Measurements from ENCODE around the gene HRK. TPM values are rescaled to one million over a fixed set of nuclear protein-coding genes. Genes with fewer than 3 reads are reported as not detected.

HRK gene
- total and polyA plus RNA-seq, 2 of the 8 experiments (the other 6 are each of a cell fraction or from before 2014, with no cell fraction given): 1.6 to 2.7 TPM

DNA sequence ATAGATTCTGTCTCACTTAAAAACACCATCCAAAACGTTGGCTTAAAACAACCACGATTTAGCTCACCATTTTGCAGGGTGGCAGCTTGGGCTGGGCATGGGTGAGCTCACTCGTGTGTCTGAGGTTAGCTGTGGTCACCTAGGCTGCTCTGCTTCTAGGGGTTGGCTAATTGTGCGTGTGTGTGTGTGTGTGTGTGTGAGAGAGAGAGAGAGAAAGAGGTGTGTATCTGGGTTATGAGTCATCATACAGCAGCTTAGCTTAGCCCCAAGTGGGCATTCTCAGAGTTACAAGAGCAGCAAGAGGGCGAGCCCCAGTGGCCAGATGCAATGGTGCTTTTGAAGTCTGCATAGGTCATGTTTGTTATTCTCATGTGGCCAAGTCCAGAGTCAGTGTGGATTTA lies 35.5 kb upstream of the HRK start:
- Histone ChIP-seq H2BK12ac (ENCODE audit: low read depth, low read length) (no peak overlapping the region), H3K4me2 (ENCODE audit: insufficient read depth in 1 of 2, low read depth in 2 of 2, low read length in 2 of 2) (no peak overlapping the region), H4K20me1 (replicated peaks in 1 of 2; ENCODE audit: control insufficient read depth in 1 of 2, insufficient read depth in 2 of 2, low read length in 2 of 2) (peaks cover 0 to 2% of the 10 kb centered on the region in 2 experiments), H2BK20ac (ENCODE audit: low read length) (no peak overlapping the region), H2BK15ac (ENCODE audit: low read length) (no peak overlapping the region), H4K5ac (ENCODE audit: insufficient read length, low read depth, low read length) (no peak overlapping the region), H3K56ac (replicated peaks; ENCODE audit: insufficient read length, low read depth, low read length) (no peak overlapping the region), H3K9ac (replicated peaks in 1 of 4; ENCODE audit: extremely low read depth in 1 of 4, low read depth in 3 of 4, low read length in 3 of 4) (no peak overlapping the region), H3K79me1 (ENCODE audit: low read depth, low read length) (peaks cover 7% of the 10 kb centered on the region), H4K8ac (ENCODE audit: extremely low read depth, insufficient read depth, low read length) (peak overlapping the region; percentile 8; the same call in 1 of the 2 replicates), H3K14ac (ENCODE audit: insufficient read length) (no peak overlapping the region), H3K23me2 (ENCODE audit: low read depth, low read length) (no peaks in the 10 kb centered on the region), H3K4me3 (ENCODE audit: extremely low read depth in 1 of 4, insufficient read depth in 2 of 4, low read depth in 3 of 4, low read length in 4 of 4) (no peak overlapping the region), H3K36me3 (ENCODE audit: control insufficient read depth in 2 of 4, insufficient read depth in 4 of 4, low read length in 3 of 4) (peaks cover 0 to 7% (median 1%) of the 10 kb centered on the region in 4 experiments; a peak in 2 of 8 replicates), H3K18ac (ENCODE audit: extremely low read depth, low read length) (no peak overlapping the region), H3K9me3 (ENCODE audit: insufficient read depth in 2 of 2, low read depth in 1 of 2, low read length in 1 of 2) (no peaks in the 10 kb centered on the region), H3K4ac (replicated peaks; ENCODE audit: insufficient read length, low read depth, low read length) (no peak overlapping the region), H2AFZ (ENCODE audit: low read length) (no peak overlapping the region), H3K4me1 (replicated peaks in 1 of 4; ENCODE audit: control insufficient read depth in 3 of 4, insufficient read depth in 4 of 4, low read length in 3 of 4) (no peaks in the 10 kb centered on the region), H3K27ac (ENCODE audit: low read depth, low read length) (no peak overlapping the region), H4K91ac (replicated peaks; ENCODE audit: insufficient read length, low read length) (no peak overlapping the region), H2AK5ac (ENCODE audit: low read depth, low read length) (no peak overlapping the region), H3K23ac (ENCODE audit: insufficient read length) (no peak overlapping the region), H2BK5ac (ENCODE audit: low read depth, low read length) (no peak overlapping the region), H3K27me3 (replicated peaks in 1 of 4; ENCODE audit: control insufficient read depth in 3 of 4, extremely low read depth in 1 of 4, insufficient read depth in 3 of 4, low read length in 3 of 4) (no peaks in the 10 kb centered on the region), H3K79me2 (ENCODE audit: control insufficient read depth in 1 of 2, insufficient read depth in 2 of 2, low read length in 2 of 2) (peaks cover 0 to 11% of the 10 kb centered on the region in 2 experiments; a peak in 1 of 4 replicates), H2BK120ac (replicated peaks; ENCODE audit: low read depth, low read length) (no peak overlapping the region)
- POLR2A ChIA-PET (ENCODE audit: partially characterized antibody): interaction anchor here (1.5 to 1.8 kb wide), 2 partner anchors 17 to 24 kb away, joined by 3 to 4 read pairs; no protein-coding TSS in a partner anchor
- TF ChIP-seq USF2 (IDR thresholded peaks at IDR 0.05; ENCODE audit: low read length): no peak
- TF ChIP-seq, protein P1, sequence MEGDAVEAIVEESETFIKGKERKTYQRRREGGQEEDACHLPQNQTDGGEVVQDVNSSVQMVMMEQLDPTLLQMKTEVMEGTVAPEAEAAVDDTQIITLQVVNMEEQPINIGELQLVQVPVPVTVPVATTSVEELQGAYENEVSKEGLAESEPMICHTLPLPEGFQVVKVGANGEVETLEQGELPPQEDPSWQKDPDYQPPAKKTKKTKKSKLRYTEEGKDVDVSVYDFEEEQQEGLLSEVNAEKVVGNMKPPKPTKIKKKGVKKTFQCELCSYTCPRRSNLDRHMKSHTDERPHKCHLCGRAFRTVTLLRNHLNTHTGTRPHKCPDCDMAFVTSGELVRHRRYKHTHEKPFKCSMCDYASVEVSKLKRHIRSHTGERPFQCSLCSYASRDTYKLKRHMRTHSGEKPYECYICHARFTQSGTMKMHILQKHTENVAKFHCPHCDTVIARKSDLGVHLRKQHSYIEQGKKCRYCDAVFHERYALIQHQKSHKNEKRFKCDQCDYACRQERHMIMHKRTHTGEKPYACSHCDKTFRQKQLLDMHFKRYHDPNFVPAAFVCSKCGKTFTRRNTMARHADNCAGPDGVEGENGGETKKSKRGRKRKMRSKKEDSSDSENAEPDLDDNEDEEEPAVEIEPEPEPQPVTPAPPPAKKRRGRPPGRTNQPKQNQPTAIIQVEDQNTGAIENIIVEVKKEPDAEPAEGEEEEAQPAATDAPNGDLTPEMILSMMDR (IDR thresholded peaks at IDR 0.05; ENCODE audit: control extremely low read depth in 1 of 3, insufficient read depth in 1 of 3, low read depth in 1 of 3, low read length in 3 of 3): peak in 2 of 3 experiments; percentile 3 to 29; a peak in 2 of 4 replicates
- no peak for TF ChIP-seq CEBPB (IDR thresholded peaks at IDR 0.05; ENCODE audit: low read depth, low read length)
- TF ChIP-seq JUND (IDR thresholded peaks at IDR 0.05; ENCODE audit: low read length): peak; percentile 70
- peak in 1 of 2 experiments; percentile 32; a peak in 2 of 4 replicates for TF ChIP-seq RAD21 (IDR thresholded peaks at IDR 0.05 in 1 of 2, conservative IDR thresholded peaks at IDR 0.05 in 1 of 2; ENCODE audit: low read depth in 2 of 2, low read length in 2 of 2)
- FAIRE-seq (no peak), DNase-seq (ENCODE audit: low read depth in 1 of 2, low spot score in 2 of 2) (no peak)
- CTCF ChIA-PET (ENCODE audit: partially characterized antibody): interaction anchor here (0.6 to 0.9 kb wide), 2 partner anchors 15 to 201 kb away, joined by 3 to 5 read pairs; no protein-coding TSS in a partner anchor
- WGBS, 2 experiments (ENCODE audit: extremely low coverage in 1 of 2, insufficient coverage in 1 of 2, insufficient read length in 1 of 2, insufficient replicate concordance in 2 of 2, low coverage in 1 of 2, low lambda C conversion rate in 2 of 2, missing lambda C conversion rate in 1 of 2): 80% methylated on average over 5 of the region's 5 CpGs; no CpG with 5 or more reads in 1 of the 2 experiments
